Pancreas (tissue), 10 donors: Measurements from ENCODE around the gene KCNK2. TPM values are rescaled to one million over a fixed set of nuclear protein-coding genes. Genes with fewer than 3 reads are reported as not detected.

ENCODE experiments used
- ATAC-seq, 4 donors: fragments of 200-7000 bp; cut with Tn5 transposase; one replicate each; pipeline versions ENCODE4 v1.8.0 to v1.9.1; 2020; ENCODE audit warnings: mild to moderate bottlenecking in 4 of 4, moderate library complexity in 4 of 4
- DNase-seq, 6 donors: peaks; one replicate each; pipeline ENCODE4 v3.0.0-alpha.2; 2020
- FAIRE-seq: peaks from 2 replicates; lab custom pipeline; 2012; peaks lifted over from hg19 to GRCh38; lab: Jason Lieb, UNC
- H3K27ac ChIP-seq, 4 donors: fragments of 200-600 bp; sonication (generic); 1 replicate in 3 of 4; 2 replicates in 1 of 4; pipeline versions ENCODE4 v1.5.0 to v1.8.0; 2020
- H3K27me3 ChIP-seq, 4 donors: fragments of 200-600 bp; one replicate each; pipeline ENCODE4 v1.8.0; 2021
- H3K36me3 ChIP-seq, 3 donors: fragments of 200-600 bp; sonication (generic) in 1 of 3; one replicate each; pipeline versions ENCODE4 v1.5.0 to v1.8.0; 2020 to 2021
- H3K4me1 ChIP-seq, 3 donors: fragments of 200-600 bp; one replicate each; pipeline ENCODE4 v1.8.0; 2021
- H3K4me3 ChIP-seq, 4 donors: fragments of 200-600 bp; sonication (generic) in 2 of 4; one replicate each; pipeline versions ENCODE4 v1.5.0 to v1.8.0; 2020 to 2021
- H3K9me3 ChIP-seq, 4 donors: fragments of 200-600 bp; one replicate each; pipeline ENCODE4 v1.8.0; 2021
- WGBS, 2 donors: extraction: QIAGEN DNeasy Blood & Tissue Kit; methylation state at CpG; one replicate each; pipeline ENCODE4 v1.1.7; 2013; 5-methylcytosine and 5-hydroxymethylcytosine counted together
- intact Hi-C, 3 donors: fragments of 100-400 bp; cut with DNase I; formaldehyde crosslinking; loops; one replicate each; pipeline versions ENCODE4 v1.11.1 to v1.14.2; 2022
- polyA plus RNA-seq, 2 donors: library from polyadenylated mRNA; stranded (reverse); fragments of 200-250 nt; gene quantifications; one replicate each; pipeline ENCODE4 v1.2.3, GENCODE V29; 2013
- total RNA-seq, 6 donors: library from RNA; stranded (reverse); fragmentation: NEBNext Ultra II Directional in 4 of 6; extraction: Animal tissue kit (Norgen Biotek cat#: 25700) in 4 of 6; gene quantifications; one replicate each; pipeline versions ENCODE4 v1.2.1 to v1.2.4, GENCODE V29; 2021 to 2023
- TF ChIP-seq, protein P1 (sequence below), 4 donors: fragments of 200-600 bp; sonication (generic) in 3 of 4; IDR thresholded peaks; one replicate each; pipeline versions ENCODE4 v1.5.0 to v1.8.0; 2021; ENCODE audit warnings: antibody characterized with exemption in 4 of 4
- donor health status: healthy with polysubstance abuse.
- donor health status: DM: no; HTN: no; CAD: no; lungs with moderate emphysema.
- donor health status: DM: no; HTN: no; CAD: no.
- donor health status: control.
- donor health status: control.
- donor health status: Bipolar disorder and iron deficiency.
- donor health status: DM: yes; HTN: yes; CAD: no.
- donor health status: DM: no; HTN: no; CAD: no.
- donor health status: DM: no; HTN: no; CAD: no.
- donor health status: DM: yes; HTN: yes; CAD: no.

Gene KCNK2
- total and polyA plus RNA-seq, 8 donors: 0.12 to 2.4 (median 0.57) TPM

DNA sequence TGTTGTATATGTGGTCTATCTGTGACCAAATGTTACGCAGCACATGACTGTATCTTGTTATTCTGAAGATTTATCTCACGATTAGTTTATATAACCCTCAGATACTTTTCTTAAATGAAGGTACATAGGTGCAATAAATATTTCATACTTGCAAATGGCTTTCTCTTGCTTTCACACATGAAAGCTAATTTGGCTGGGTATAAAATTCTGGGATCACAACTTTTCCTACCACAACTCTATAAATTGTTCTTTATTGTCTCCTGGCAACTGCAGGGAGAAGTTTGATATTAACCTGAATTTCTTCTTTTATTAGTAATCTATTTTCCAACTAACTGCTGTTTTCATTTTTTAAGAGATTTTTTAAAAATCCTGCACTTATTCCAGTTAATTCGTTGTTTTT lies 58.9 kb downstream of the KCNK2 start:
- ATAC-seq (no peak), FAIRE-seq (no peak), DNase-seq (no peak)
- no peaks in the 10 kb centered on the region for H3K27me3 ChIP-seq
- H3K4me3 ChIP-seq: no peak overlapping the region
- H3K27ac ChIP-seq: no peak overlapping the region
- H3K9me3 ChIP-seq: no peaks in the 10 kb centered on the region
- no peaks in the 10 kb centered on the region for H3K36me3 ChIP-seq
- WGBS, 2 donors: 66 to 86% methylated on average over 3 of the region's 3 CpGs
- no peaks in the 10 kb centered on the region for H3K4me1 ChIP-seq
- intact Hi-C loops: no loop called here
- TF ChIP-seq, protein P1, sequence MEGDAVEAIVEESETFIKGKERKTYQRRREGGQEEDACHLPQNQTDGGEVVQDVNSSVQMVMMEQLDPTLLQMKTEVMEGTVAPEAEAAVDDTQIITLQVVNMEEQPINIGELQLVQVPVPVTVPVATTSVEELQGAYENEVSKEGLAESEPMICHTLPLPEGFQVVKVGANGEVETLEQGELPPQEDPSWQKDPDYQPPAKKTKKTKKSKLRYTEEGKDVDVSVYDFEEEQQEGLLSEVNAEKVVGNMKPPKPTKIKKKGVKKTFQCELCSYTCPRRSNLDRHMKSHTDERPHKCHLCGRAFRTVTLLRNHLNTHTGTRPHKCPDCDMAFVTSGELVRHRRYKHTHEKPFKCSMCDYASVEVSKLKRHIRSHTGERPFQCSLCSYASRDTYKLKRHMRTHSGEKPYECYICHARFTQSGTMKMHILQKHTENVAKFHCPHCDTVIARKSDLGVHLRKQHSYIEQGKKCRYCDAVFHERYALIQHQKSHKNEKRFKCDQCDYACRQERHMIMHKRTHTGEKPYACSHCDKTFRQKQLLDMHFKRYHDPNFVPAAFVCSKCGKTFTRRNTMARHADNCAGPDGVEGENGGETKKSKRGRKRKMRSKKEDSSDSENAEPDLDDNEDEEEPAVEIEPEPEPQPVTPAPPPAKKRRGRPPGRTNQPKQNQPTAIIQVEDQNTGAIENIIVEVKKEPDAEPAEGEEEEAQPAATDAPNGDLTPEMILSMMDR (IDR thresholded peaks at IDR 0.05): no peak

DNA sequence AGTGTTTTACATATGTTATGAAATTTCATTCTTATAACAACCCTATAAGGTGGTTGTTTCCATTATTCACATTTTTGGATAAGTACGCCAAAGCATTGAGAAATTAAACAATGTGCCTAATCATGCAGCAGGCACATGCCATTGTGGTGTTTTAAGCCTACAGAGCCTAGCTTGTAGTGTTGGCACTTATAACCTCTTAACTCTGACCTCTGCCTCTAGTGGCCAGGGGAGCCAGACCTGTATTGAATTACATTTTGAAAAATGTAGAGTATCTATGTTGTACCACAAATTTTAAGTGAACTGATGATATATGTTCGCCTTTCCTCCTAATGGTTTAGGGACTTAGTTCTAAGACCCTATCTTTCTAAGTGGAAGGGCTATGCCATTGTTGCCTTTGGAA lies 61.0 kb downstream of the KCNK2 start:
- Histone ChIP-seq H3K4me3 (no peak overlapping the region), H3K27ac (no peak overlapping the region), H3K27me3 (no peaks in the 10 kb centered on the region), H3K36me3 (no peaks in the 10 kb centered on the region), H3K4me1 (no peaks in the 10 kb centered on the region), H3K9me3 (no peaks in the 10 kb centered on the region)
- FAIRE-seq: no peak
- no peak for DNase-seq
- TF ChIP-seq, protein P1 (IDR thresholded peaks at IDR 0.05): no peak
- ATAC-seq: no peak
- 77 to 87% methylated on average over 2 of the region's 2 CpGs for WGBS, 2 donors
- intact Hi-C loops: no loop called here

DNA sequence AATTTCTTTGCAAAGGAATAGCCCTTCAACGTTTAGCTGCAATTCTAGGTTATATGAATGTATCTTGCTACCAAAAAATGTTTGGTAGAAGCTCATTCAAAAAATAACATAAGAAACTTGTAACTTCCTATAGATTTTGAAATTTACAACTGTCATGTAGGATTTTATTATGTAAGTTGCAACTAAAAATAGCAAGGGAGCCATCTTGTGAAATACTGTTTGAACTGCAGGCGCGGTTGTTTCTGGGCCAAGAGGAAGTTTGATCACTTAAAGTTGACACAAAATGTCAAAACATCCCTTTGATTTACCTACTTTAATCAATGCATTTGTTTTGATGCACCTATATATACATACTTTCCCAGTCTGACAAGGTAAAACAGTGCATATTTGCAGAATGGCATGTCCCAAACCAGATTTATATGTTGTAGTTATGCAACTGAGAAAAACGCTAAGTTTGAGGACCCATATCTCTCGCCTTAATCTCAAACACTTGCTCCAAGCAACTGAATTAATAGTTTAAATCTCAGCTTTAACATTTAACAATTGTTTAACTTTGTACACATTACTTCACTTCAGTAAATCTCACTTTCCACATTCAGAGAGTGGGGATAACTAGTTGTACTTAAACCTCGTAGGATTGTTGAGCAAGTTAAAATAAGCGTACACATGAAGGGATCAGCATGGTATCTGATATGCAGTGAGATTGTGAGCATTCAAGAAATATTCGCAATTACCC lies 63.9 kb downstream of the KCNK2 start:
- FAIRE-seq: no peak
- Histone ChIP-seq H3K9me3 (no peaks in the 10 kb centered on the region), H3K4me1 (no peaks in the 10 kb centered on the region), H3K36me3 (no peaks in the 10 kb centered on the region), H3K27me3 (no peaks in the 10 kb centered on the region), H3K27ac (no peak overlapping the region), H3K4me3 (no peak overlapping the region)
- peak in 2 of 6 donors; percentile 2 to 12 for DNase-seq
- TF ChIP-seq, protein P1 (IDR thresholded peaks at IDR 0.05): peak in 1 of 4 donors; percentile 18
- ATAC-seq: peak in 3 of 4 donors; percentile 38 to 44 (median 39)
- 41 to 48% methylated on average over 8 of the region's 8 CpGs for WGBS, 2 donors
- intact Hi-C loops: no loop called here

DNA sequence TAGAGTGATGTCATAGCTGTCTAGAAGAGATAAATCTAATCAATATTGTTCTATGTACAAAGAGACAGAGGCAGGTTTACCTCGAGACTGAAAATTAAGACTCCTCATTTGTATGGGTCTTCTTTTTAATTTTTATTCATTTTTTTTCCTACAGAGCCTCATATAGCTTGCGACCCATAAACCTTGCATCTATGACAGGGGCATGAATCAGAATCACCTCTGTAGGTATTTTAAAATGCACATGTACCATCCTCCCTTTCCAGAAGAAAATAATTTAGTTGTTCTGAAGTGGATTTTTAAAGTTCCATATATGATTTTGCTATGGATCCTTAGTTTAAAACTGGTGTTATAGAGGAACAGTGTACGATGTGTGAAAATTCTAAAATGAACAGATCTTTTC lies 64.5 kb downstream of the KCNK2 start:
- 64 to 66% methylated on average over 3 of the region's 3 CpGs for WGBS, 2 donors
- Histone ChIP-seq H3K4me3 (no peak overlapping the region), H3K9me3 (no peaks in the 10 kb centered on the region), H3K4me1 (no peaks in the 10 kb centered on the region), H3K36me3 (no peaks in the 10 kb centered on the region), H3K27ac (no peak overlapping the region), H3K27me3 (no peaks in the 10 kb centered on the region)
- TF ChIP-seq, protein P1 (IDR thresholded peaks at IDR 0.05): no peak
- FAIRE-seq: no peak
- DNase-seq: no peak
- ATAC-seq: no peak
- intact Hi-C loops: no loop called here

DNA sequence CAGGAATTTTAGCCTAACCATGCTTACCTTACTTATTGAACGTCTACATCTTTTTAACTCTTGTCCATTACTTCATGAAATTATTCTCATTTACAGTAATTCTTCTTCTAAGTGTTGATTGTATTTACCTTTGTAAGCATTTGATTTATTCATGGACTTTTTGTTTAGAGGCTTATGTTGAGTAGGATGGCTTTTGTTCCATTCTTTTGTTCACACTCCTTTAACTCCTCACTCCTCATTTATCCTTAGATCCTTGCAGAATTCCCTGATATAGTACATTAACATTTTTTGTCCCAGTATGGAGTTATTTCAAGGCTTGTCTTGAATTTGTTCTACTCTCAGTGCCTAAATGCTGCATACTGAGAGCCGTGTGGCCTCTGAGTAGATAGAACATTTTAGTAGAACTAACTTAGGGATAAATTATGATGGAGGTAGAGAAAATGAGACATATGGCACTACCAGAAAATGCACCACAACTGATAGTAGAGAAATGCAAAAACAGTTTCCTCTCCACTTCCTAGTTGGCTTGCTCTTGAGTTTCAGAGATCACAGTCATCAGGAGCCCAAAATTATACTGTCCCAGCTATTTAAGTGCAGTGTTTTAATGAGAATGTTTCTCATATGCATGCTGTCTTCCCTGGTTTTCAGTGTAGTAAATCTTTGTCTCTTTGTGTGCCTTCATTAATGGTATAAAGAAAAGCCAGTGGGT lies 69.5 kb downstream of the KCNK2 start:
- DNase-seq (no peak), ATAC-seq (no peak), FAIRE-seq (no peak)
- TF ChIP-seq, protein P1 (IDR thresholded peaks at IDR 0.05): no peak
- 54 to 68% methylated on average over 2 of the region's 2 CpGs for WGBS, 2 donors
- H3K9me3 ChIP-seq: no peaks in the 10 kb centered on the region
- intact Hi-C loops: no loop called here
- no peak overlapping the region for H3K4me3 ChIP-seq
- H3K27me3 ChIP-seq: no peaks in the 10 kb centered on the region
- H3K36me3 ChIP-seq: no peaks in the 10 kb centered on the region
- no peak overlapping the region for H3K27ac ChIP-seq
- no peaks in the 10 kb centered on the region for H3K4me1 ChIP-seq
